PC-9 (cell line): ENCODE data around the gene TRIM15.

Experiments
- EZH2 ChIP-seq: fragments of 200-600 bp; sonication (generic); IDR thresholded peaks from 2 replicates; pipeline ENCODE4 v1.8.0; 2017; ENCODE audit warnings: antibody characterized with exemption, low read depth
- TF ChIP-seq, protein P1 (sequence below): fragments of 200-600 bp; sonication (generic); conservative IDR thresholded peaks from 2 replicates; pipeline ENCODE4 v1.6.1; 2017; ENCODE audit warnings: mixed run types, antibody characterized with exemption, mild to moderate bottlenecking, moderate library complexity

DNA sequence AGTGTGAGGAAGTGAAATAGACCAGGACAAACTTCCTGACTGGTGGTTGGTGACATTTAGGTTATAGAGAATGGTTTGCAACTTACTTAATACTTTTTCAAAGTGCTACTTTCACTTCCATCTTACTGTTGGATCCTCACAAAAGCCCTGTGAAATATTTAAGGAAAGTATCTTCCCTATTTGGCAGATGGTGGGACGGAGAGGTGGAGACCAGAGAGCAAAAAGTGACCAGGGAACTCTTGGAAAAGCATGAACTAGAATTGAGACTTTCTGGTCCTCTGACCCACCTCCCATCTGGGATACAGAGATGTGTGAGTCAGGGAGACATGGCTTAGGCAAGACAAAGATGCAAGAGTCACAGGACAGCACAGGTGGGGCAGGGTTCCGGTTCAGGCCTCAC lies 5.3 kb upstream of the TRIM15 start:
- TF ChIP-seq, protein P1, sequence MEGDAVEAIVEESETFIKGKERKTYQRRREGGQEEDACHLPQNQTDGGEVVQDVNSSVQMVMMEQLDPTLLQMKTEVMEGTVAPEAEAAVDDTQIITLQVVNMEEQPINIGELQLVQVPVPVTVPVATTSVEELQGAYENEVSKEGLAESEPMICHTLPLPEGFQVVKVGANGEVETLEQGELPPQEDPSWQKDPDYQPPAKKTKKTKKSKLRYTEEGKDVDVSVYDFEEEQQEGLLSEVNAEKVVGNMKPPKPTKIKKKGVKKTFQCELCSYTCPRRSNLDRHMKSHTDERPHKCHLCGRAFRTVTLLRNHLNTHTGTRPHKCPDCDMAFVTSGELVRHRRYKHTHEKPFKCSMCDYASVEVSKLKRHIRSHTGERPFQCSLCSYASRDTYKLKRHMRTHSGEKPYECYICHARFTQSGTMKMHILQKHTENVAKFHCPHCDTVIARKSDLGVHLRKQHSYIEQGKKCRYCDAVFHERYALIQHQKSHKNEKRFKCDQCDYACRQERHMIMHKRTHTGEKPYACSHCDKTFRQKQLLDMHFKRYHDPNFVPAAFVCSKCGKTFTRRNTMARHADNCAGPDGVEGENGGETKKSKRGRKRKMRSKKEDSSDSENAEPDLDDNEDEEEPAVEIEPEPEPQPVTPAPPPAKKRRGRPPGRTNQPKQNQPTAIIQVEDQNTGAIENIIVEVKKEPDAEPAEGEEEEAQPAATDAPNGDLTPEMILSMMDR: no peak
- no peak for TF ChIP-seq EZH2
